H9 (cell line): ENCODE results near the gene ARHGEF12. TPM values are rescaled to one million over a fixed set of nuclear protein-coding genes. Genes with fewer than 3 reads are reported as not detected.

Experiments used
- DNase-seq: peaks from one replicate; pipeline ENCODE4 v3.0.0-alpha.2; 2017
- H2AFZ ChIP-seq: one replicate; pipeline ENCODE4 v1.6.1; 2013; ENCODE audit warnings: mild to moderate bottlenecking, low read length, control low read depth, moderate library complexity
- H2AK5ac ChIP-seq: 2 replicates; pipeline ENCODE4 v1.6.1; 2013; ENCODE audit warnings: low read length, control low read depth, mixed read lengths; ENCODE audit not compliant: insufficient read length
- H2BK120ac ChIP-seq: one replicate; pipeline ENCODE4 v1.6.1; 2013; ENCODE audit warnings: low read depth, mild to moderate bottlenecking, low read length, control low read depth, inconsistent platforms; ENCODE audit not compliant: poor library complexity, severe bottlenecking
- H2BK12ac ChIP-seq: 2 replicates; pipeline ENCODE4 v1.6.1; 2013; ENCODE audit warnings: low read length, control low read depth, mixed read lengths, low read depth; ENCODE audit not compliant: insufficient read length
- H2BK15ac ChIP-seq: 2 replicates; pipeline ENCODE4 v1.6.1; 2013; ENCODE audit warnings: low read depth, low read length, control low read depth
- H2BK20ac ChIP-seq: one replicate; pipeline ENCODE4 v1.6.1; 2013; ENCODE audit warnings: low read depth, mild to moderate bottlenecking, low read length, control low read depth, inconsistent platforms; ENCODE audit not compliant: poor library complexity, severe bottlenecking
- H2BK5ac ChIP-seq: 2 replicates; pipeline ENCODE4 v1.6.1; 2013; ENCODE audit warnings: low read length, control low read depth, mixed read lengths; ENCODE audit not compliant: insufficient read length
- H3K14ac ChIP-seq: 2 replicates; pipeline ENCODE4 v1.6.1; 2013; ENCODE audit warnings: low read length, control low read depth; ENCODE audit not compliant: insufficient read depth
- H3K18ac ChIP-seq: 2 replicates; pipeline ENCODE4 v1.6.1; 2013; ENCODE audit warnings: low read depth, mild to moderate bottlenecking, mixed read lengths, low read length, control low read depth; ENCODE audit not compliant: insufficient read length
- H3K23ac ChIP-seq: 2 replicates; pipeline ENCODE4 v1.6.1; 2013; ENCODE audit warnings: low read length, control low read depth, mixed read lengths, low read depth; ENCODE audit not compliant: insufficient read length
- H3K23me2 ChIP-seq: 2 replicates; pipeline ENCODE4 v1.6.1; 2013; ENCODE audit warnings: low read depth, mild to moderate bottlenecking, mixed read lengths, low read length, control low read depth; ENCODE audit not compliant: insufficient read length, poor library complexity, severe bottlenecking
- H3K27ac ChIP-seq: 2 replicates; pipeline ENCODE4 v1.5.1; 2013; ENCODE audit warnings: low read length, control low read depth, mixed read lengths, low read depth; ENCODE audit not compliant: insufficient read length
- H3K27me3 ChIP-seq: 2 replicates; pipeline ENCODE4 v1.6.1; 2013; ENCODE audit warnings: low read length, control low read depth, inconsistent platforms; ENCODE audit not compliant: insufficient read depth
- H3K4ac ChIP-seq: 2 replicates; pipeline ENCODE4 v1.6.1; 2013; ENCODE audit warnings: low read depth, mild to moderate bottlenecking, control low read depth, inconsistent platforms, low read length, moderate library complexity
- H3K4me1 ChIP-seq: 2 replicates; pipeline ENCODE4 v1.6.1; 2013; ENCODE audit warnings: low read length, control low read depth, inconsistent platforms; ENCODE audit not compliant: insufficient read depth
- H3K4me2 ChIP-seq: 2 replicates; pipeline ENCODE4 v1.6.1; 2013; ENCODE audit warnings: low read length, control low read depth, mixed read lengths; ENCODE audit not compliant: insufficient read length, insufficient read depth
- H3K56ac ChIP-seq: 2 replicates; pipeline ENCODE4 v1.6.1; 2013; ENCODE audit warnings: low read depth, mild to moderate bottlenecking, mixed read lengths, low read length, control low read depth; ENCODE audit not compliant: insufficient read length
- H3K79me1 ChIP-seq: 2 replicates; pipeline ENCODE4 v1.6.1; 2013; ENCODE audit warnings: low read depth, mild to moderate bottlenecking, moderate library complexity, low read length, control low read depth, inconsistent platforms; ENCODE audit not compliant: insufficient read depth, poor library complexity, severe bottlenecking
- H3K79me2 ChIP-seq: 2 replicates; pipeline ENCODE4 v1.6.1; 2013; ENCODE audit warnings: low read length, control low read depth, inconsistent platforms; ENCODE audit not compliant: insufficient read depth
- H3K9ac ChIP-seq: 2 replicates; pipeline ENCODE4 v1.6.1; 2013; ENCODE audit warnings: low read length, control low read depth, mixed read lengths; ENCODE audit not compliant: insufficient read length; ENCODE audit errors: extremely low read depth
- H3K9me3 ChIP-seq: one replicate; pipeline ENCODE4 v1.6.1; 2013; ENCODE audit warnings: low read depth, low read length, inconsistent platforms; ENCODE audit not compliant: control insufficient read depth
- H3T11ph ChIP-seq: one replicate; pipeline ENCODE4 v1.6.1; 2013; ENCODE audit warnings: mild to moderate bottlenecking, low read length, control low read depth, inconsistent platforms
- H4K20me1 ChIP-seq: one replicate; pipeline ENCODE4 v1.6.1; 2013; ENCODE audit not compliant: control insufficient read depth, insufficient read length, insufficient read depth
- H4K5ac ChIP-seq: 2 replicates; pipeline ENCODE4 v1.6.1; 2013; ENCODE audit warnings: low read depth, mild to moderate bottlenecking, mixed read lengths, low read length, control low read depth; ENCODE audit not compliant: insufficient read length
- H4K8ac ChIP-seq: replicated peaks from 2 replicates; pipeline ENCODE4 v1.6.1; 2013; ENCODE audit warnings: low read length, control low read depth, mixed read lengths, low read depth; ENCODE audit not compliant: insufficient read length
- H4K91ac ChIP-seq: 2 replicates; pipeline ENCODE4 v1.6.1; 2013; ENCODE audit warnings: low read depth, mild to moderate bottlenecking, moderate library complexity, mixed read lengths, low read length, control low read depth; ENCODE audit not compliant: insufficient read length
- H3K27ac Mint-ChIP-seq, 3 experiments: 2 replicates in 2 of 3; 3 replicates in 1 of 3; pipeline ENCODE4 v1.8.0; 2020 to 2021; ENCODE audit warnings: mixed read lengths in 3 of 3, mild to moderate bottlenecking in 1 of 3, moderate library complexity in 1 of 3
- H3K27me3 Mint-ChIP-seq: 2 replicates; pipeline ENCODE4 v1.8.0; 2021; ENCODE audit warnings: low read depth, mild to moderate bottlenecking, moderate library complexity, mixed read lengths
- H3K36me3 Mint-ChIP-seq, 3 experiments: 2 replicates in 2 of 3; 3 replicates in 1 of 3; pipeline ENCODE4 v1.8.0; 2020 to 2021; ENCODE audit warnings: low read depth in 3 of 3, mixed read lengths in 3 of 3; ENCODE audit not compliant: insufficient read depth in 1 of 3
- H3K4me1 Mint-ChIP-seq, 2 experiments: 2 replicates each; pipeline ENCODE4 v1.8.0; 2020; ENCODE audit warnings: mixed read lengths in 2 of 2
- H3K4me3 Mint-ChIP-seq, 2 experiments: 2 replicates in 1 of 2; 3 replicates in 1 of 2; pipeline ENCODE4 v1.8.0; 2020 to 2021; ENCODE audit warnings: mild to moderate bottlenecking in 2 of 2, mixed read lengths in 2 of 2, moderate library complexity in 1 of 2
- H3K9me3 Mint-ChIP-seq, 2 experiments: 2 replicates in 1 of 2; 3 replicates in 1 of 2; pipeline ENCODE4 v1.8.0; 2020; ENCODE audit warnings: mild to moderate bottlenecking in 2 of 2, mixed read lengths in 2 of 2, moderate library complexity in 1 of 2
- CTCF ChIP-seq: fragments of 200-600 bp; sonication (generic); conservative IDR thresholded peaks from 3 replicates; pipeline ENCODE4 v1.8.0; 2021; ENCODE audit warnings: antibody characterized with exemption, mild to moderate bottlenecking
- WGBS: extraction: QIAGEN DNeasy Blood & Tissue Kit; methylation state at CpG from one replicate; pipeline ENCODE4 v1.1.7; 2013; ENCODE audit warnings: missing lambda C conversion rate, low lambda C conversion rate, mixed read lengths; ENCODE audit not compliant: insufficient read length; ENCODE audit errors: extremely low coverage; 5-methylcytosine and 5-hydroxymethylcytosine counted together
- total RNA-seq: library from RNA; stranded (reverse); gene quantifications from 2 replicates; pipeline ENCODE4 v1.2.1, GENCODE V29; 2021

Gene ARHGEF12
- total RNA-seq, 1 experiment from 2014 or later, result 27.0 TPM

- no peak overlapping the region for H3K14ac ChIP-seq
- Mint-ChIP-seq H3K9me3 (peaks cover 5 to 7% of the 10 kb centered on the region in 2 experiments; a peak in 4 of 5 replicates), H3K4me1 (peaks cover 27 to 42% of the 10 kb centered on the region in 2 experiments), H3K27me3 (peaks cover 29% of the 10 kb centered on the region), H3K4me3 (no peak overlapping the region), H3K36me3 (peaks cover 0 to 9% (median 3%) of the 10 kb centered on the region in 3 experiments; a peak in 3 of 7 replicates), H3K27ac (peak overlapping the region in 1 of 3 experiments; percentile 75; a peak in 1 of 7 replicates)
- no peak overlapping the region for H2AFZ ChIP-seq
- no peak overlapping the region for H3K27ac ChIP-seq
- H3K18ac ChIP-seq, result no peak overlapping the region
- H2BK12ac ChIP-seq, result no peak overlapping the region
- no peak overlapping the region for H3K23ac ChIP-seq
- no peak overlapping the region for H3K56ac ChIP-seq
- no peaks in the 10 kb centered on the region for H3K79me2 ChIP-seq
- H3K4ac ChIP-seq, result no peak overlapping the region
- no peak overlapping the region for H3T11ph ChIP-seq
- H2BK20ac ChIP-seq, result no peak overlapping the region
- no peak overlapping the region for H4K5ac ChIP-seq
- H2BK120ac ChIP-seq, result no peak overlapping the region
- TF ChIP-seq CTCF, result peak; percentile 19; the same call in 2 of the 3 replicates
- no peaks in the 10 kb centered on the region for H3K23me2 ChIP-seq
- H3K27me3 ChIP-seq, result no peaks in the 10 kb centered on the region
- no peaks in the 10 kb centered on the region for H3K4me1 ChIP-seq
- H2BK15ac ChIP-seq, result no peak overlapping the region
- no peak for DNase-seq
- H3K9me3 ChIP-seq, result no peaks in the 10 kb centered on the region
- H3K9ac ChIP-seq, result no peak overlapping the region
- no CpG with 5 or more reads among the region's 7 CpGs for WGBS
- H2BK5ac ChIP-seq, result no peak overlapping the region
- H3K79me1 ChIP-seq, result no peaks in the 10 kb centered on the region
- H2AK5ac ChIP-seq, result no peak overlapping the region
- H4K91ac ChIP-seq, result no peak overlapping the region
- H3K4me2 ChIP-seq, result no peak overlapping the region
- no peak overlapping the region for H4K8ac ChIP-seq
- no peaks in the 10 kb centered on the region for H4K20me1 ChIP-seq
Observed at GRCh38 chr11:120529214-120529613, 193.0 kb downstream of the ARHGEF12 start.
